HepG2 (cell line): ENCODE measurements around the gene SLC8A2. TPM values are rescaled to one million over a fixed set of nuclear protein-coding genes. Genes with fewer than 3 reads are reported as not detected.

Experiments
- BATF2 ChIP-seq: sonication (generic); formaldehyde crosslinking; IDR thresholded peaks from 2 replicates; pipeline ENCODE4 v1.8.0; 2022; ENCODE audit warnings: mild to moderate bottlenecking, missing genetic modification reagents, moderate library complexity
- DNMT3B ChIP-seq: conservative IDR thresholded peaks from 2 replicates; pipeline ENCODE4 v1.6.1; 2016; ENCODE audit warnings: missing biosample characterization, control low read depth
- GABPA ChIP-seq, 2 experiments: IDR thresholded peaks; 2 replicates each; pipeline ENCODE4 v1.6.1; 2011 to 2016; ENCODE audit warnings: low read depth in 2 of 2, low read length in 1 of 2, missing biosample characterization in 1 of 2, missing genetic modification characterization in 1 of 2
- JUN ChIP-seq: sonication (generic); formaldehyde crosslinking; IDR thresholded peaks from 2 replicates; pipeline ENCODE4 v1.4.0; 2020; ENCODE audit warnings: mild to moderate bottlenecking, missing genetic modification reagents
- MIXL1 ChIP-seq: IDR thresholded peaks from 2 replicates; pipeline ENCODE4 v1.6.1; 2016
- PHF20 ChIP-seq: sonication (generic); formaldehyde crosslinking; IDR thresholded peaks from 2 replicates; pipeline ENCODE4 v1.5.0; 2020; ENCODE audit warnings: mild to moderate bottlenecking, missing genetic modification reagents
- PRDM10 ChIP-seq: sonication (generic); formaldehyde crosslinking; IDR thresholded peaks from 2 replicates; pipeline ENCODE4 v1.4.0; 2020; ENCODE audit warnings: low read depth, missing genetic modification reagents
- ZBTB3 ChIP-seq: sonication (generic); formaldehyde crosslinking; IDR thresholded peaks from 2 replicates; pipeline ENCODE4 v1.4.0; 2020; ENCODE audit warnings: low read depth, mild to moderate bottlenecking, moderate library complexity, missing genetic modification reagents, borderline replicate concordance
- ZBTB7A ChIP-seq: sonication (generic); formaldehyde crosslinking; IDR thresholded peaks from 2 replicates; pipeline ENCODE4 v1.8.0; 2022; ENCODE audit warnings: mild to moderate bottlenecking, missing genetic modification reagents
- ZMAT3 ChIP-seq: sonication (generic); formaldehyde crosslinking; conservative IDR thresholded peaks from 2 replicates; pipeline ENCODE4 v1.7.0; 2021; ENCODE audit warnings: missing genetic modification reagents
- ZNF225 ChIP-seq: sonication (generic); formaldehyde crosslinking; IDR thresholded peaks from 2 replicates; pipeline ENCODE4 v1.4.0; 2020; ENCODE audit warnings: mild to moderate bottlenecking, missing genetic modification reagents
- ZNF235 ChIP-seq: sonication (generic); formaldehyde crosslinking; IDR thresholded peaks from 2 replicates; pipeline ENCODE4 v1.8.1; 2023; ENCODE audit warnings: mild to moderate bottlenecking, missing genetic modification reagents, borderline replicate concordance
- ZNF44 ChIP-seq: sonication (generic); formaldehyde crosslinking; IDR thresholded peaks from 2 replicates; pipeline ENCODE4 v1.5.1; 2020; ENCODE audit warnings: mild to moderate bottlenecking, missing genetic modification reagents
- ZNF451 ChIP-seq: sonication (generic); formaldehyde crosslinking; IDR thresholded peaks from 2 replicates; pipeline ENCODE4 v1.5.0; 2020; ENCODE audit warnings: mild to moderate bottlenecking, missing genetic modification reagents
- ZNF580 ChIP-seq: IDR thresholded peaks from 2 replicates; pipeline ENCODE4 v1.6.1; 2016; ENCODE audit warnings: low read depth, borderline replicate concordance
- polyA plus RNA-seq, 8 experiments: library from polyadenylated mRNA; depleted of rRNA in 3 of 8; stranded (reverse) in 7 of 8; unstranded in 1 of 8; fragments of >200 nt; fragmentation: Illumina TruSeq in 4 of 8; extraction: Trizol in 4 of 8; gene quantifications; 2 replicates each; pipeline versions ENCODE4 v1.2.1 to v1.2.3, GENCODE V29; 2011 to 2016; ENCODE audit warnings: low read depth in 4 of 8, missing spikeins in 1 of 8, mixed read lengths in 1 of 8; ENCODE audit not compliant: insufficient read depth in 1 of 8
- total RNA-seq, 5 experiments: library from RNA; depleted of rRNA; stranded (reverse); fragments of >200 nt; fragmentation: Illumina TruSeq; extraction: Trizol; gene quantifications; 2 replicates each; pipeline ENCODE4 v1.2.3, GENCODE V29; 2016; ENCODE audit warnings: low read depth in 1 of 5

Gene SLC8A2
- total and polyA plus RNA-seq, 2 of the 13 experiments (the other 11 are each of a cell fraction or from before 2014, with no cell fraction given): 0.02 TPM; not detected in 1

GRCh38 chr19:47471733-47472457 lies at the start of gene SLC8A2 (continued):
- TF ChIP-seq MIXL1 (CRISPR knock-in tag) (no peak), ZBTB3 (CRISPR knock-in tag) (no peak), PRDM10 (CRISPR knock-in tag) (no peak), ZNF580 (CRISPR knock-in tag) (no peak), ZNF225 (CRISPR knock-in tag) (no peak; the same call in 1 of the 2 replicates), PHF20 (CRISPR knock-in tag) (peak; percentile 29; the same call in 1 of the 2 replicates), ZBTB7A (CRISPR knock-in tag) (0 out of 2 replicates have a peak, but pooled peaks have one; percentile 39), GABPA (IDR thresholded peaks at IDR 0.05; ENCODE audit: low read depth, low read length) (no peak), GABPA (CRISPR knock-in tag; IDR thresholded peaks at IDR 0.05; ENCODE audit: low read depth) (0 out of 2 replicates have a peak, but pooled peaks have one; percentile 25), DNMT3B (CRISPR knock-in tag) (0 out of 2 replicates have a peak, but pooled peaks have one; percentile 64), ZNF235 (CRISPR knock-in tag) (no peak), BATF2 (CRISPR knock-in tag) (no peak), ZNF451 (CRISPR knock-in tag) (no peak), JUN (no peak), ZMAT3 (0 out of 2 replicates have a peak, but pooled peaks have one; percentile 35), ZNF44 (no peak)
